Naive B cell (primary cell): ENCODE data around the gene TSPAN9. TPM values are rescaled to one million over a fixed set of nuclear protein-coding genes. Genes with fewer than 3 reads are reported as not detected.
"Not testable (repeated sequence)": the region's sequence is repeated elsewhere in the genome, so short reads cannot be mapped to it uniquely, and the experiment has no call there.

Experiments used
- ATAC-seq, 2 donors: fragments of 150-1000 bp; cut with Tn5 transposase; 2 replicates each; pipeline ENCODE4 v1.10.0; 2021; ENCODE audit warnings: low read depth in 2 of 2, mild to moderate bottlenecking in 2 of 2, moderate library complexity in 2 of 2
- DNase-seq: peaks from one replicate; pipeline ENCODE4 v3.0.0; 2022
- H3K27ac Mint-ChIP-seq, 6 donors: one replicate each; pipeline ENCODE4 v1.8.0; 2020 to 2022; ENCODE audit warnings: mild to moderate bottlenecking in 6 of 6, mixed read lengths in 6 of 6, moderate library complexity in 5 of 6, inconsistent platforms in 2 of 6
- H3K27me3 Mint-ChIP-seq, 3 donors: one replicate each; pipeline ENCODE4 v1.8.0; 2021 to 2022; ENCODE audit warnings: mixed read lengths in 3 of 3, mild to moderate bottlenecking in 1 of 3
- H3K36me3 Mint-ChIP-seq, 2 donors: one replicate each; pipeline ENCODE4 v1.8.0; 2020 to 2022; ENCODE audit warnings: mixed read lengths in 2 of 2, inconsistent platforms in 1 of 2, mild to moderate bottlenecking in 1 of 2
- H3K4me1 Mint-ChIP-seq, 3 donors: one replicate each; pipeline ENCODE4 v1.8.0; 2020 to 2022; ENCODE audit warnings: mixed read lengths in 3 of 3, inconsistent platforms in 1 of 3, mild to moderate bottlenecking in 1 of 3, moderate library complexity in 1 of 3
- H3K4me3 Mint-ChIP-seq, 8 donors: one replicate each; pipeline ENCODE4 v1.8.0; 2020 to 2022; ENCODE audit warnings: mild to moderate bottlenecking in 8 of 8, mixed read lengths in 8 of 8, moderate library complexity in 8 of 8, inconsistent platforms in 2 of 8
- H3K9me3 Mint-ChIP-seq, 7 donors: one replicate each; pipeline ENCODE4 v1.8.0; 2020 to 2022; ENCODE audit warnings: mixed read lengths in 7 of 7, mild to moderate bottlenecking in 5 of 7, inconsistent platforms in 2 of 7, moderate library complexity in 1 of 7
- polyA plus RNA-seq, 6 donors: library from polyadenylated mRNA; unstranded; fragments of 300-500 nt; fragmentation: Illumina TruSeq; gene quantifications; one replicate each; pipeline ENCODE4 v1.2.3, GENCODE V29; 2021; ENCODE audit warnings: low read depth in 6 of 6

The TSPAN9 gene
- polyA plus RNA-seq, 6 donors from 2014 or later: 0.26 to 0.49 (median 0.41) TPM; not detected in 2

DNA sequence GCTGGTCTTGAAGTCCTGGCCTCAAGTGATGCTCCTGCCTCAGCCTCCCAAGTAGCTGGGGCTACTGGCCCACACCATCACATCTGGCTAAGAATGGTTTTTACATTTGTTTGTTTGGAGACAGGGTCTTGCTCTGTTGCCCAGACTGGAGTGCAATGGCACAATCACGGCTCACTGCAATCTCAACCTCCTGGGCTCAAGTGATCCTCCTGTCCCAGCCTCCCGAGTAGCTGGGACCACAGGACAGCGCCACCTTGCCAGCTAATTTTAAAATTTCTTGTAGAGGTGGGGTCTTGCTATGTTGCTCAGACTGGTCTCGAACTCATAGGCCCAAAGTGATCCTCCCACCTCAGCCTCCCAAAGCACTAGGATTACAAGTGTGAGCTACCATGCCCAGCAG lies 28.6 kb upstream of the TSPAN9 start:
- DNase-seq (no peak), ATAC-seq (no peak)
- peaks cover 5 to 18% (median 10%) of the 10 kb centered on the region in 3 donors for H3K27me3 Mint-ChIP-seq
- peaks cover 28 to 36% (median 30%) of the 10 kb centered on the region in 3 donors for H3K4me1 Mint-ChIP-seq
- H3K27ac Mint-ChIP-seq: peak overlapping the region in 1 of 6 donors; percentile 68
- no peaks in the 10 kb centered on the region for H3K36me3 Mint-ChIP-seq
- peak overlapping the region in 1 of 8 donors; percentile 25 for H3K4me3 Mint-ChIP-seq
- H3K9me3 Mint-ChIP-seq: peaks cover 0 to 2% (median 0%) of the 10 kb centered on the region in 7 donors

GRCh38 chr12:3049176-3049575 lies 28.0 kb upstream of the TSPAN9 start:
- Mint-ChIP-seq H3K27ac (peak overlapping the region in 1 of 6 donors; percentile 68), H3K4me3 (peak overlapping the region in 5 of 8 donors; percentile 9 to 72 (median 60)), H3K36me3 (no peaks in the 10 kb centered on the region), H3K9me3 (peaks cover 0 to 2% (median 0%) of the 10 kb centered on the region in 7 donors), H3K27me3 (peaks cover 3 to 12% (median 5%) of the 10 kb centered on the region in 3 donors), H3K4me1 (peaks cover 23 to 33% (median 30%) of the 10 kb centered on the region in 3 donors)
- ATAC-seq: no peak
- no peak for DNase-seq

DNA sequence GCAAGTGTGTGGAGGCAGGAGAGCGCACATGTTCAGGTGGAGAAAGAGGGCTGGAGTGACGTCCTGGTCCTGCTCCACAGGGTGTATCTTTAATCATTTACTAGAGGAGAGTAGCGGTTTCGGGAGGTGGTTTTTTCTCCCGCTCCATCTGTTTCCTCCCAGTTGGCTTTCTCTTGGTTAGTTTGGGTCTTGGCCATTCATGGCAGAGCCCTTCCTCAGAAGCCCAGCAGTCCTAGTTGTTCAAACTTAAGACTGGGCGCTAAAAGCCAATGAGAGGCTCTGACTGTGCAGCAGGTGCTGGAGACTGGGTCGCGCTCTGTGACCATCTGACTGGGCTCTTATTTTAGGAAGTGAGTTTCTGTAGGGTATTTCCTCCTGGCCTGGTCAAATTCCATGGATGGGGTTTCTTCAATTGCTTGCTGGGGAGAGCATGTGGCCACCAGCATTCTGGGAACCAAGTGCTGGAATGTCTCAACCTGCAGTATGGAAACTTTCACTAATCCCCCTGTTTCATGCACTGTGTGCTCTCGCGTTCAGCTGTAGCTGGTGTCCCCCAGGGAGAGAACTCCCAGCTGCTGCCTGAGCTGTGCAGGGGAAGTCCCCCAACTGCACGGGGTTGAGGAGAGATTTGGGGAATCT lies 27.4 kb upstream of the TSPAN9 start:
- Mint-ChIP-seq H3K36me3 (no peaks in the 10 kb centered on the region), H3K27ac (peak overlapping the region in 2 of 6 donors; percentile 68 to 83), H3K27me3 (peaks cover 4 to 14% (median 5%) of the 10 kb centered on the region in 3 donors), H3K9me3 (peaks cover 0 to 2% (median 0%) of the 10 kb centered on the region in 7 donors), H3K4me3 (peak overlapping the region; percentile 14 to 83 (median 74)), H3K4me1 (peaks cover 23 to 33% (median 30%) of the 10 kb centered on the region in 3 donors)
- ATAC-seq: peak; percentile 89 to 91
- peak; percentile 40 for DNase-seq

GRCh38 chr12:3054374-3054773 lies 22.8 kb upstream of the TSPAN9 start:
- ATAC-seq: no peak
- peaks cover 18 to 23% (median 22%) of the 10 kb centered on the region in 3 donors for H3K4me1 Mint-ChIP-seq
- peaks cover 0 to 25% (median 18%) of the 10 kb centered on the region in 3 donors for H3K27me3 Mint-ChIP-seq
- H3K27ac Mint-ChIP-seq: peak overlapping the region in 2 of 6 donors; percentile 44 to 97
- peaks cover 0 to 2% (median 0%) of the 10 kb centered on the region in 7 donors for H3K9me3 Mint-ChIP-seq
- H3K4me3 Mint-ChIP-seq: no peak overlapping the region
- H3K36me3 Mint-ChIP-seq: no peaks in the 10 kb centered on the region
- DNase-seq: no peak

DNA sequence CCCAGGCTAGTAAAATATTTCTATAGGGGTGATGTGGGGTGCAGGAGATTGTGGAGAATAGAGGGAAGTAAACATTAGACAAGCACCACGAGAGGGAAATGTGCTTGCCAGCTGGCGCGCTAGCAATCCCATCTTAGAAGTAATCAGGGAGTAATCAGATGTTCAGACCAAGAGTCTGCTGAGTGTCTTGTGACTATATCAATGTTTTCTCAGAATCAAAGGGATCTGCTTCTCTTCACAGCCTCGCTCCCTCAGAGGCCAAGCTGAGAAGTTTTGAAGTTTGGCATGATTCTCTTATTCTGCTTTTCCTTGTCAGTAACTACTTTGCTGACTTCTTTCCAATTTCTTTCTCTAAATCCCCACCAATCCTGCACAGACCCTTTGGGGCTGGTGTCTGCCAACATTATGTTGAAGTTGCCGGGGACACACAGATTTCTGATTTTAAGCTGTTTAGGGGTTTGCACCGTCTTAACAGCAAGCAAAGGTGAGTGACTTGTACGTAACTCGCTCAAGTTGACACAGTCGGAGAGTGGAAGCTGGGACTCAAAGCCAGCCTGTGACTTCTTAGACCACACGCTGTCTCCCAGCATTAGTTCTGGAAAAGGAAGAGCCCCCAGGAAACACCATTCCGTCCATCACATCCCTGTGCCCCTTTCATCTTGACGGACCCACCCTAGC lies 22.0 kb upstream of the TSPAN9 start:
- ATAC-seq: no peak
- Mint-ChIP-seq H3K9me3 (peaks cover 0 to 2% (median 0%) of the 10 kb centered on the region in 7 donors), H3K4me3 (peak overlapping the region in 1 of 8 donors; percentile 29), H3K4me1 (peaks cover 10 to 15% (median 14%) of the 10 kb centered on the region in 3 donors), H3K27me3 (peaks cover 0 to 25% (median 21%) of the 10 kb centered on the region in 3 donors), H3K27ac (peak overlapping the region in 1 of 6 donors; percentile 97), H3K36me3 (no peaks in the 10 kb centered on the region)
- DNase-seq: no peak

- Mint-ChIP-seq H3K27me3 (peaks cover 4 to 31% (median 26%) of the 10 kb centered on the region in 3 donors), H3K36me3 (no peaks in the 10 kb centered on the region), H3K4me3 (no peak overlapping the region), H3K4me1 (peaks cover 5 to 8% (median 7%) of the 10 kb centered on the region in 3 donors), H3K27ac (peak overlapping the region in 3 of 6 donors; percentile 11 to 90 (median 24)), H3K9me3 (peaks cover 0 to 2% (median 0%) of the 10 kb centered on the region in 7 donors)
- ATAC-seq (no peak), DNase-seq (no peak)
These were observed 21.3 kb upstream of the TSPAN9 start for GRCh38 chr12:3055704-3056467.

DNA sequence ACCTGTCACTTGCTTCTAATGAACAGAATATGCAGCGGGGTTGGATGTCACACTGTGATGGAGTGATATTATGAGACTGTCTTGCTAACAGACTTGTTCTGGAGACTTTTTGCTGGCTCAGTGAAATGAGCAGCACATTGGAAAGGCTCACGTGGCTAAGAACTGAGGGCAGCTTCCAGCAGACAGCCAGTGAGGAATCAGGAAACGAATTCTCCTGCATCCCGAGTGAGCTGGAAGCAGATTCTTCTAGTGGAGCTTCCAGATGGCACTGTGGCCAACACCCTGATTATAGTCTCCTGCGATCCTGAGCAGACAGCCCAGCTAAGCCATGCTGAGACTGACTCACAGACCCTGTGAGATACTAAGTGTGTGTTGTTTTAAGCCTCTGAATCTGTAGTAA lies 16.1 kb upstream of the TSPAN9 start:
- Mint-ChIP-seq H3K4me1 (no peaks in the 10 kb centered on the region), H3K9me3 (peaks cover 3 to 20% (median 12%) of the 10 kb centered on the region in 7 donors), H3K36me3 (peaks cover 7 to 8% of the 10 kb centered on the region in 2 donors), H3K27me3 (peaks cover 17 to 31% (median 27%) of the 10 kb centered on the region in 3 donors), H3K27ac (peak overlapping the region in 1 of 6 donors; percentile 73), H3K4me3 (no peak overlapping the region)
- DNase-seq (no peak), ATAC-seq (no peak)

DNA sequence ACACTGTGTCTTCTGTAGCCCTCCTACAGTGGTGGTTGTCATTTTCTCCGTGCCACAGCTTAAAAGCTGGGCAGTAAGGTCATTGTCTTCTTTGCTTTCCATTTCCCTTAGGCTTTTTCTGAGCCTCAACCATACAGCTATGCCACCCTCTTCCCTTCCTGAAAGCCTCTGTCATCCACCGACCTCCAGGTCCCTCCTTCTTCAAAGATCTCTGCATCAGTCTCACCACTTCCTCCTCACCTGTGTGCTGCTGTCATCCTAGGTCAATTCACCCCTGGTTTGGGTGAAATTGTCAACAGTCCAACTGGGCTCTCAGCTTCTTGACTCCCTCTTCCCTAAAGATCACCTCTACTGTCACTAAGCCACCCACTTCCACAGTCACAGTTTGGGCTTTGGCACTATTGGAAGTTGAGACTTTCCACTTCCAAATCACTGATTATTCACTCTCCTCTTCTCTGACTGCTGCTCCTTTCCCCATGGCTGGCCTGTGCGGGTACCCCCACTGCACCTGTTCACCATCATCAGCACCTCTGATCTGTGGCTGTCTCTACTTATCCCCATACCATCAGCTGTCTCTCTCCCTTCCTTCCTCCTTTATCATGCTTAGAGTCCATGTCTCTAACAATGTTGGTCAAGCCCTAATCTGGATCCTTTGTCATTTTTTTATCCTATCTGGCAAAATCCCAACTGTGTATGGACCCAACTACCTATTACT lies 15.5 kb upstream of the TSPAN9 start:
- Mint-ChIP-seq H3K27ac (no peak overlapping the region), H3K36me3 (peaks cover 7 to 8% of the 10 kb centered on the region in 2 donors), H3K27me3 (peaks cover 17 to 28% (median 27%) of the 10 kb centered on the region in 3 donors), H3K4me3 (no peak overlapping the region), H3K4me1 (no peaks in the 10 kb centered on the region), H3K9me3 (peaks cover 3 to 21% (median 12%) of the 10 kb centered on the region in 7 donors)
- DNase-seq (no peak), ATAC-seq (no peak)

DNA sequence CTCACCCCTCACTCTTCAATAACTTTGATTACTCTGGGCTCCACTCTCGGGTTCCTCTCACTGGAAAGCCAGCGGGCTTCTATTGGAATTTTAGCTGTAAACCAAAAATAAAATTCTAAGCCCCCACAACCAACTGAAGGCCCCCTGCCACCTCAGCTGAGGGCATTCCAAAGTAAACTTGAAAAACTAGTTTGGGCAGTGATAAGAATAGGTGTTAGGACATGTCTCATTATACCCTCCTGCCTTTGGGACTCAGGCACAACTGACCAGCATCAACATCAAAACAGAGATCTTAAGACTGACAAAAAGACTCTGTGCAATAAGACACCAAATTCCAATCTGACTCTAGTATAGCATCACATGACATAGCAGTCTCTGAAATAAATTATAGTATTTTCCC lies 11.9 kb upstream of the TSPAN9 start:
- DNase-seq (no peak), ATAC-seq (no peak)
- peaks cover 0 to 3% (median 0%) of the 10 kb centered on the region in 3 donors for H3K4me1 Mint-ChIP-seq
- H3K9me3 Mint-ChIP-seq: peaks cover 3 to 21% (median 12%) of the 10 kb centered on the region in 7 donors
- no peak overlapping the region for H3K4me3 Mint-ChIP-seq
- peaks cover 23 to 44% (median 25%) of the 10 kb centered on the region in 3 donors for H3K27me3 Mint-ChIP-seq
- H3K36me3 Mint-ChIP-seq: peaks cover 7 to 8% of the 10 kb centered on the region in 2 donors
- H3K27ac Mint-ChIP-seq: no peak overlapping the region

DNA sequence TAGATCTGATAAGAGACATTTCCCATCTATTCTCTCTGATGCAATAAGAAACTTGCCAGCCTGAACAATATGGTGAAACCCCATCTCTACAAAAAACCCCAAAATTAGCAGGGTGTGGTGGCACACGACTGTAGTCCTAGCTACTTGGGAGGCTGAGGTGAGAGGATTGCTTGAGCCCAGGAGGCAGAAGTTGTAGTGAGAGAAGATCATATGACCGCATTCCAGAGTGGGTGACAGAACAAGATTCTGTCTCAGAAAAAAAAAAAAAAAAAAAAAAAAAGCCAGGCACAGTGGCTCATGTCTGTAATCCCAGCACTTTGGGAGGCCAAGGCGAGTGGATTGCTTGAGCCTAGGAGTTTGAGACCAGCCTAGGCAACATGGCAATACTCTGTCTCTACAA lies 11.3 kb upstream of the TSPAN9 start:
- H3K36me3 Mint-ChIP-seq, ATAC-seq, DNase-seq, H3K27ac Mint-ChIP-seq, H3K4me3 Mint-ChIP-seq, H3K4me1 Mint-ChIP-seq: not testable (repeated sequence)
- Mint-ChIP-seq H3K9me3 (peaks cover 3 to 21% (median 12%) of the 10 kb centered on the region in 7 donors), H3K27me3 (peaks cover 19 to 38% (median 22%) of the 10 kb centered on the region in 3 donors)

DNA sequence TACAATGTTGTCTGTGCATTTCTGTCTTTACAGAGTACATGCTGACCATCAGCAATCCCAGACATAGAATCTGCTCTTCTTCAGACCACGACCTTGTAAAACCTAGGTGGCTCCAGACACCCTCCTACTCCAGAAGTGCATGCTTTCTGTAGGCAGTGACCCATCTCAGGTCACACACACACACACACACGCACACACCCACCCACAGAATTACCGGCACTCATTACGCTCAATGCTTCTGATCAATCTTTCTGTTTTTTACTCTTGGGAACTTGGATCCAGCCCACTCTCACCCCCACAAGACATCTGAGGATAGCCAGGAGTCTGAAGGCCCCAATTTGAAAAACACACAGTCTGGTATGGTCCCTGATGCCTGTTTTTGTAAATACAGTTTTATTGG lies 7.5 kb upstream of the TSPAN9 start:
- peaks cover 0 to 16% (median 14%) of the 10 kb centered on the region in 3 donors for H3K27me3 Mint-ChIP-seq

GRCh38 chr12:3071107-3071506 lies 6.1 kb upstream of the TSPAN9 start:
- DNase-seq (no peak), ATAC-seq (no peak)
- Mint-ChIP-seq H3K27me3 (peaks cover 0 to 23% (median 14%) of the 10 kb centered on the region in 3 donors), H3K4me1 (peaks cover 0 to 9% (median 3%) of the 10 kb centered on the region in 3 donors), H3K9me3 (peaks cover 0 to 1% (median 0%) of the 10 kb centered on the region in 7 donors), H3K36me3 (no peaks in the 10 kb centered on the region), H3K4me3 (no peak overlapping the region), H3K27ac (no peak overlapping the region)

More for the DNA sequence above, 7.5 kb upstream of the TSPAN9 start:
- Mint-ChIP-seq H3K4me3 (no peak overlapping the region), H3K4me1 (peaks cover 0 to 7% (median 3%) of the 10 kb centered on the region in 3 donors), H3K9me3 (peaks cover 0 to 7% (median 0%) of the 10 kb centered on the region in 7 donors), H3K27ac (peak overlapping the region in 1 of 6 donors; percentile 22), H3K36me3 (no peaks in the 10 kb centered on the region)
- DNase-seq (no peak), ATAC-seq (no peak)
